ENCODE results near the gene ARMH1. TPM values are rescaled to one million over a fixed set of nuclear protein-coding genes. Genes with fewer than 3 reads are reported as not detected.

ARMH1 gene
- total and polyA plus RNA-seq, 10 donors = 12.2 to 86.0 (median 20.8) TPM

GRCh38 chr1:44724296-44724954, 49.9 kb downstream of the ARMH1 start:
- Histone ChIP-seq H3K27ac (peak overlapping the region in 6 of 8 donors; percentile 60 to 88 (median 80)), H3K27me3 (replicated peaks in 1 of 7) (peaks cover 0 to 12% (median 0%) of the 10 kb centered on the region in 7 donors), H3K4me3 (peak overlapping the region in 1 of 8 donors; percentile 32), H3K4me1 (peaks cover 8 to 71% (median 45%) of the 10 kb centered on the region in 6 donors), H3K9me3 (no peaks in the 10 kb centered on the region), H3K36me3 (no peaks in the 10 kb centered on the region)
- intact Hi-C loops (cut with DNase I; ENCODE audit: low total_unique reads) = no loop called here
- TF ChIP-seq POLR2AphosphoS5 (IDR thresholded peaks at IDR 0.05) = no peak
- peak; percentile 85 for DNase-seq
- WGBS, 5 donors = 72 to 90% (median 81%) methylated on average over 18 to 64 of the region's 64 CpGs

GRCh38 chr1:44724955-44725698, 50.6 kb downstream of the ARMH1 start:
- Histone ChIP-seq H3K4me3 (peak overlapping the region in 1 of 8 donors; percentile 32), H3K27ac (peak overlapping the region in 2 of 8 donors; percentile 81 to 88), H3K36me3 (no peaks in the 10 kb centered on the region), H3K27me3 (replicated peaks in 1 of 7) (peaks cover 0 to 12% (median 0%) of the 10 kb centered on the region in 7 donors), H3K9me3 (no peaks in the 10 kb centered on the region), H3K4me1 (peaks cover 15 to 71% (median 52%) of the 10 kb centered on the region in 6 donors)
- TF ChIP-seq CTCF (IDR thresholded peaks at IDR 0.05 in 8 of 11, conservative IDR thresholded peaks at IDR 0.05 in 3 of 11) (no peak), POLR2A (IDR thresholded peaks at IDR 0.05) (no peak), POLR2AphosphoS5 (IDR thresholded peaks at IDR 0.05) (no peak)
- intact Hi-C loops (cut with DNase I; ENCODE audit: low total_unique reads) = no loop called here
- WGBS, 5 donors = 74 to 78% (median 75%) methylated on average over 25 to 27 of the region's 27 CpGs
- DNase-seq = no peak

GRCh38 chr1:44730741-44731512, 56.4 kb downstream of the ARMH1 start, which contains the start of gene RNU5D-1:
Gene RNU5D-1, minus strand, starts transcription at chr1:44731170.
- Histone ChIP-seq H3K36me3 (no peaks in the 10 kb centered on the region), H3K9me3 (no peaks in the 10 kb centered on the region), H3K27me3 (replicated peaks in 1 of 7) (no peaks in the 10 kb centered on the region), H3K27ac (peak within 1 kb of the TSS; percentile 85 to 97 (median 92)), H3K4me3 (peak within 1 kb of the TSS in 5 of 8 donors; percentile 4 to 57 (median 18)), H3K4me1 (peaks cover 14 to 40% (median 27%) of the 10 kb centered on the region in 6 donors)
- peak; percentile 96 for DNase-seq
- TF ChIP-seq CTCF (IDR thresholded peaks at IDR 0.05 in 8 of 11, conservative IDR thresholded peaks at IDR 0.05 in 3 of 11) = peak; percentile 65 to 97 (median 90)
- TF ChIP-seq POLR2AphosphoS5 (IDR thresholded peaks at IDR 0.05) = peak in 2 of 3 donors; percentile 45 to 99
- peak; percentile 69 to 94 (median 70) for TF ChIP-seq POLR2A (IDR thresholded peaks at IDR 0.05)
- intact Hi-C loops (cut with DNase I; ENCODE audit: low total_unique reads) = loop anchor here (10.0 kb wide), 1 partner anchor 54 kb away; the partner anchor contains the start of gene BEST4
- WGBS, 5 donors = 0 to 1% (median 1%) methylated on average over 19 of the region's 19 CpGs

- TF ChIP-seq POLR2AphosphoS5 (IDR thresholded peaks at IDR 0.05) = peak in 1 of 3 donors; percentile 32
- TF ChIP-seq POLR2A (IDR thresholded peaks at IDR 0.05) = no peak
- no peak for TF ChIP-seq CTCF (IDR thresholded peaks at IDR 0.05 in 8 of 11, conservative IDR thresholded peaks at IDR 0.05 in 3 of 11)
- Histone ChIP-seq H3K4me1 (peaks cover 14 to 40% (median 27%) of the 10 kb centered on the region in 6 donors), H3K36me3 (no peaks in the 10 kb centered on the region), H3K27ac (peak overlapping the region in 6 of 8 donors; percentile 16 to 93 (median 32)), H3K27me3 (replicated peaks in 1 of 7) (no peaks in the 10 kb centered on the region), H3K4me3 (no peak overlapping the region), H3K9me3 (no peaks in the 10 kb centered on the region)
- intact Hi-C loops (cut with DNase I; ENCODE audit: low total_unique reads) = loop anchor here (10.0 kb wide), 1 partner anchor 51 kb away; the partner anchor contains the start of gene BEST4
- no peak for DNase-seq
- 40 to 66% (median 63%) methylated on average over 1 of the region's 1 CpG for WGBS, 5 donors
Measured at GRCh38 chr1:44733365-44733764, 58.9 kb downstream of the ARMH1 start.

Data from spleen (tissue), 11 donors.